HepG2 (cell line): ENCODE results near the gene ATP6V0A1. TPM values are rescaled to one million over a fixed set of nuclear protein-coding genes. Genes with fewer than 3 reads are reported as not detected.

Experiments
- BORCS8-MEF2B ChIP-seq: sonication (generic); formaldehyde crosslinking; IDR thresholded peaks from 2 replicates; pipeline ENCODE4 v1.8.0; 2022; ENCODE audit warnings: mild to moderate bottlenecking, missing genetic modification reagents
- BRD4 ChIP-seq: sonication (generic); formaldehyde crosslinking; IDR thresholded peaks from 2 replicates; pipeline ENCODE4 v1.4.0; 2020; ENCODE audit warnings: missing genetic modification reagents
- CBX2 ChIP-seq, 2 experiments: fragments of 200-600 bp in 1 of 2; sonication (generic); formaldehyde crosslinking in 1 of 2; IDR thresholded peaks; 2 replicates each; pipeline versions ENCODE4 v1.7.0 to v1.8.1; 2018 to 2022; ENCODE audit warnings: low read depth in 2 of 2, low read length in 1 of 2, mild to moderate bottlenecking in 1 of 2, missing genetic modification reagents in 1 of 2
- FOSL2 ChIP-seq: sonication (generic); formaldehyde crosslinking; IDR thresholded peaks from 2 replicates; pipeline ENCODE4 v1.4.0; 2020; ENCODE audit warnings: missing genetic modification reagents
- KDM5B ChIP-seq: sonication (generic); formaldehyde crosslinking; IDR thresholded peaks from 2 replicates; pipeline ENCODE4 v1.4.0; 2020; ENCODE audit warnings: missing genetic modification reagents, mild to moderate bottlenecking, borderline replicate concordance
- KDM6A ChIP-seq: IDR thresholded peaks from 2 replicates; pipeline ENCODE4 v1.6.1; 2016; ENCODE audit warnings: low read depth
- MAFF ChIP-seq: IDR thresholded peaks from 2 replicates; pipeline ENCODE4 v1.6.1; 2011; ENCODE audit warnings: low read depth, low read length, improper control_type of control experiment
- NR1H2 ChIP-seq: sonication (generic); formaldehyde crosslinking; IDR thresholded peaks from 2 replicates; pipeline ENCODE4 v1.8.1; 2022; ENCODE audit warnings: low read depth, missing genetic modification reagents, borderline replicate concordance
- PAX8 ChIP-seq: sonication (generic); formaldehyde crosslinking; IDR thresholded peaks from 2 replicates; pipeline ENCODE4 v1.8.0; 2022; ENCODE audit warnings: mild to moderate bottlenecking, missing genetic modification reagents, borderline replicate concordance
- POLR2A ChIP-seq, 2 experiments: IDR thresholded peaks; 2 replicates each; pipeline ENCODE4 v1.6.1; 2011; ENCODE audit warnings: low read depth in 2 of 2, low read length in 2 of 2, mild to moderate bottlenecking in 1 of 2, moderate library complexity in 1 of 2; ENCODE audit not compliant: insufficient read depth in 1 of 2
- SP5 ChIP-seq: IDR thresholded peaks from 2 replicates; pipeline ENCODE4 v1.6.1; 2016; ENCODE audit warnings: low read depth, borderline replicate concordance
- SRSF4 ChIP-seq: fragments of 200-400 bp; formaldehyde crosslinking; IDR thresholded peaks from one replicate; pipeline ENCODE4 v1.6.1; 2018; ENCODE audit warnings: mild to moderate bottlenecking, low read depth, low read length, moderate library complexity; ENCODE audit not compliant: poor library complexity, severe bottlenecking
- TGIF2 ChIP-seq: IDR thresholded peaks from 2 replicates; pipeline ENCODE4 v1.6.1; 2016; ENCODE audit warnings: control low read depth, missing compliant biosample characterization
- ZBTB7B ChIP-seq: sonication (generic); formaldehyde crosslinking; IDR thresholded peaks from 2 replicates; pipeline ENCODE4 v1.4.0; 2020; ENCODE audit warnings: missing genetic modification reagents
- ZFP36L2 ChIP-seq: sonication (generic); formaldehyde crosslinking; IDR thresholded peaks from 2 replicates; pipeline ENCODE4 v1.4.0; 2020; ENCODE audit warnings: missing genetic modification reagents
- ZMYM4 ChIP-seq: sonication (generic); formaldehyde crosslinking; IDR thresholded peaks from 2 replicates; pipeline ENCODE4 v1.8.1; 2023; ENCODE audit warnings: mild to moderate bottlenecking, missing genetic modification reagents
- ZNF160 ChIP-seq: sonication (generic); formaldehyde crosslinking; IDR thresholded peaks from 2 replicates; pipeline ENCODE4 v1.8.0; 2022; ENCODE audit warnings: mild to moderate bottlenecking, inconsistent platforms, missing genetic modification reagents
- ZNF264 ChIP-seq: sonication (generic); formaldehyde crosslinking; IDR thresholded peaks from 2 replicates; pipeline ENCODE4 v1.4.0; 2020; ENCODE audit warnings: missing genetic modification reagents
- ZNF496 ChIP-seq: sonication (generic); formaldehyde crosslinking; IDR thresholded peaks from 2 replicates; pipeline ENCODE4 v1.8.1; 2023; ENCODE audit warnings: mild to moderate bottlenecking, moderate library complexity, missing genetic modification reagents; ENCODE audit not compliant: insufficient replicate concordance
- ZNF589 ChIP-seq: sonication (generic); formaldehyde crosslinking; conservative IDR thresholded peaks from 2 replicates; pipeline ENCODE4 v1.8.0; 2022; ENCODE audit warnings: mild to moderate bottlenecking, moderate library complexity, missing genetic modification reagents
- ZNF747 ChIP-seq: sonication (generic); formaldehyde crosslinking; IDR thresholded peaks from 2 replicates; pipeline ENCODE4 v1.8.1; 2023; ENCODE audit warnings: missing genetic modification reagents, mild to moderate bottlenecking, borderline replicate concordance
- ZSCAN25 ChIP-seq: sonication (generic); formaldehyde crosslinking; IDR thresholded peaks from 2 replicates; pipeline ENCODE4 v1.8.0; 2022; ENCODE audit warnings: mild to moderate bottlenecking, missing genetic modification reagents
- polyA plus RNA-seq, 8 experiments: library from polyadenylated mRNA; depleted of rRNA in 3 of 8; stranded (reverse) in 7 of 8; unstranded in 1 of 8; fragments of >200 nt; fragmentation: Illumina TruSeq in 4 of 8; extraction: Trizol in 4 of 8; gene quantifications; 2 replicates each; pipeline versions ENCODE4 v1.2.1 to v1.2.3, GENCODE V29; 2011 to 2016; ENCODE audit warnings: low read depth in 4 of 8, missing spikeins in 1 of 8, mixed read lengths in 1 of 8; ENCODE audit not compliant: insufficient read depth in 1 of 8
- total RNA-seq, 5 experiments: library from RNA; depleted of rRNA; stranded (reverse); fragments of >200 nt; fragmentation: Illumina TruSeq; extraction: Trizol; gene quantifications; 2 replicates each; pipeline ENCODE4 v1.2.3, GENCODE V29; 2016; ENCODE audit warnings: low read depth in 1 of 5
- TF ChIP-seq, protein P1 (sequence below): sonication (generic); IDR thresholded peaks from 2 replicates; pipeline ENCODE4 v1.6.1; 2016; ENCODE audit warnings: low read depth, borderline replicate concordance
- TF ChIP-seq, protein P2 (sequence below): sonication (generic); formaldehyde crosslinking; IDR thresholded peaks from 2 replicates; pipeline ENCODE4 v1.4.0; 2020; ENCODE audit warnings: missing genetic modification reagents, borderline replicate concordance
- TF ChIP-seq, protein P3 (sequence below): sonication (generic); formaldehyde crosslinking; IDR thresholded peaks from 2 replicates; pipeline ENCODE4 v1.8.1; 2023; ENCODE audit warnings: mild to moderate bottlenecking, missing genetic modification reagents
- TF ChIP-seq, protein P4 (sequence below): IDR thresholded peaks from 2 replicates; pipeline ENCODE4 v1.6.1; 2016; ENCODE audit warnings: missing biosample characterization, missing genetic modification reagents, low read depth

Gene ATP6V0A1
- total and polyA plus RNA-seq, 2 of the 13 experiments (the other 11 are each of a cell fraction or from before 2014, with no cell fraction given), result 27.9 to 54.1 TPM

DNA sequence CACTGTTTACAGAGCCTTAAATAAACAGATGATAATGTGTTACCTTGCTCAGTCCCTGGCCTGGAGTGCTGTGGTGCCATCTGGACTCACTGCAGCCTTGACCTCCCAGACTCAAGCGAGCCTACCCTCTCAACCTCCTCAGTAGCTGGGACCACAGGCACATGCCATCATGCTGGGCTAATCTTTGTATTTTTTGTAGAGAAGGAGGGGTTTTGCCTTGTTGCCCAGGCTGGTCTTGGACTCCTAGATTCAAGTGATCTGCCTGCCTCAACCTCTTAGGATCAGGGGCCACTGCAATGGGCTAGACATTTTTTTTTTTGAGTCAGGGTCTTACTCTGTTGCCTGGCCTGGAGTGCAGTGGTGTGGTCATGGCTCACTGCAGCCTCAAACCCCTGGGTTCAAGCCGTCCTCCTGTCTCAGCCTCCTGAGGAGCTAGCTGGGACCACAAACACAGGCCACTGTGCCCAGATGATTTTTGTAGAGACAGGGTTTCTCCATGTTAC is 72.3 kb downstream of the ATP6V0A1 start (continued):
- TF ChIP-seq, protein P1, sequence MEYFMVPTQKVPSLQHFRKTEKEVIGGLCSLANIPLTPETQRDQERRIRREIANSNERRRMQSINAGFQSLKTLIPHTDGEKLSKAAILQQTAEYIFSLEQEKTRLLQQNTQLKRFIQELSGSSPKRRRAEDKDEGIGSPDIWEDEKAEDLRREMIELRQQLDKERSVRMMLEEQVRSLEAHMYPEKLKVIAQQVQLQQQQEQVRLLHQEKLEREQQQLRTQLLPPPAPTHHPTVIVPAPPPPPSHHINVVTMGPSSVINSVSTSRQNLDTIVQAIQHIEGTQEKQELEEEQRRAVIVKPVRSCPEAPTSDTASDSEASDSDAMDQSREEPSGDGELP, result peak; percentile 78; the same call in 1 of the 2 replicates
- no peak for TF ChIP-seq SRSF4
- peak; percentile 75 for TF ChIP-seq ZSCAN25 (CRISPR knock-in tag)
- peak; percentile 57 to 61; a peak in 3 of 4 replicates for TF ChIP-seq POLR2A (IDR thresholded peaks at IDR 0.05; ENCODE audit: insufficient read depth in 1 of 2, low read depth in 2 of 2, low read length in 2 of 2)
- TF ChIP-seq ZNF589 (CRISPR knock-in tag), result peak; percentile 80; the same call in 1 of the 2 replicates
- TF ChIP-seq ZBTB7B (CRISPR knock-in tag), result peak; percentile 91
- TF ChIP-seq FOSL2 (CRISPR knock-in tag), result peak; percentile 79
- TF ChIP-seq, protein P2, sequence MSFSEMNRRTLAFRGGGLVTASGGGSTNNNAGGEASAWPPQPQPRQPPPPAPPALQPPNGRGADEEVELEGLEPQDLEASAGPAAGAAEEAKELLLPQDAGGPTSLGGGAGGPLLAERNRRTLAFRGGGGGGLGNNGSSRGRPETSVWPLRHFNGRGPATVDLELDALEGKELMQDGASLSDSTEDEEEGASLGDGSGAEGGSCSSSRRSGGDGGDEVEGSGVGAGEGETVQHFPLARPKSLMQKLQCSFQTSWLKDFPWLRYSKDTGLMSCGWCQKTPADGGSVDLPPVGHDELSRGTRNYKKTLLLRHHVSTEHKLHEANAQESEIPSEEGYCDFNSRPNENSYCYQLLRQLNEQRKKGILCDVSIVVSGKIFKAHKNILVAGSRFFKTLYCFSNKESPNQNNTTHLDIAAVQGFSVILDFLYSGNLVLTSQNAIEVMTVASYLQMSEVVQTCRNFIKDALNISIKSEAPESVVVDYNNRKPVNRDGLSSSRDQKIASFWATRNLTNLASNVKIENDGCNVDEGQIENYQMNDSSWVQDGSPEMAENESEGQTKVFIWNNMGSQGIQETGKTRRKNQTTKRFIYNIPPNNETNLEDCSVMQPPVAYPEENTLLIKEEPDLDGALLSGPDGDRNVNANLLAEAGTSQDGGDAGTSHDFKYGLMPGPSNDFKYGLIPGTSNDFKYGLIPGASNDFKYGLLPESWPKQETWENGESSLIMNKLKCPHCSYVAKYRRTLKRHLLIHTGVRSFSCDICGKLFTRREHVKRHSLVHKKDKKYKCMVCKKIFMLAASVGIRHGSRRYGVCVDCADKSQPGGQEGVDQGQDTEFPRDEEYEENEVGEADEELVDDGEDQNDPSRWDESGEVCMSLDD (CRISPR knock-in tag), result no peak
- peak; percentile 90 for TF ChIP-seq KDM6A (CRISPR knock-in tag)
- TF ChIP-seq KDM5B (CRISPR knock-in tag), result peak; percentile 50; the same call in 1 of the 2 replicates
- no peak for TF ChIP-seq PAX8
- peak; percentile 92 for TF ChIP-seq SP5
- TF ChIP-seq BORCS8-MEF2B (CRISPR knock-in tag), result peak; percentile 41; the same call in 1 of the 2 replicates
- peak; percentile 58 for TF ChIP-seq TGIF2 (CRISPR knock-in tag)
- 0 out of 2 replicates have a peak, but pooled peaks have one; percentile 27 for TF ChIP-seq ZNF264
- no peak for TF ChIP-seq ZFP36L2 (CRISPR knock-in tag)
- no peak for TF ChIP-seq ZNF496 (CRISPR knock-in tag)
- peak; percentile 51 for TF ChIP-seq ZMYM4
- TF ChIP-seq BRD4, result peak; percentile 61; the same call in 1 of the 2 replicates
- no peak; the same call in 1 of the 2 replicates for TF ChIP-seq ZNF160 (CRISPR knock-in tag)
- 0 out of 2 replicates have a peak, but pooled peaks have one; percentile 69 for TF ChIP-seq NR1H2 (CRISPR knock-in tag)
- no peak for TF ChIP-seq CBX2 (IDR thresholded peaks at IDR 0.05; ENCODE audit: low read depth, low read length)
- 0 out of 2 replicates have a peak, but pooled peaks have one; percentile 22 for TF ChIP-seq CBX2 (CRISPR knock-in tag; IDR thresholded peaks at IDR 0.05; ENCODE audit: low read depth)
- TF ChIP-seq MAFF, result no peak
- TF ChIP-seq, protein P3, sequence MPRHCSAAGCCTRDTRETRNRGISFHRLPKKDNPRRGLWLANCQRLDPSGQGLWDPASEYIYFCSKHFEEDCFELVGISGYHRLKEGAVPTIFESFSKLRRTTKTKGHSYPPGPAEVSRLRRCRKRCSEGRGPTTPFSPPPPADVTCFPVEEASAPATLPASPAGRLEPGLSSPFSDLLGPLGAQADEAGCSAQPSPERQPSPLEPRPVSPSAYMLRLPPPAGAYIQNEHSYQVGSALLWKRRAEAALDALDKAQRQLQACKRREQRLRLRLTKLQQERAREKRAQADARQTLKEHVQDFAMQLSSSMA (CRISPR knock-in tag), result peak; percentile 60; the same call in 1 of the 2 replicates
- TF ChIP-seq, protein P4, sequence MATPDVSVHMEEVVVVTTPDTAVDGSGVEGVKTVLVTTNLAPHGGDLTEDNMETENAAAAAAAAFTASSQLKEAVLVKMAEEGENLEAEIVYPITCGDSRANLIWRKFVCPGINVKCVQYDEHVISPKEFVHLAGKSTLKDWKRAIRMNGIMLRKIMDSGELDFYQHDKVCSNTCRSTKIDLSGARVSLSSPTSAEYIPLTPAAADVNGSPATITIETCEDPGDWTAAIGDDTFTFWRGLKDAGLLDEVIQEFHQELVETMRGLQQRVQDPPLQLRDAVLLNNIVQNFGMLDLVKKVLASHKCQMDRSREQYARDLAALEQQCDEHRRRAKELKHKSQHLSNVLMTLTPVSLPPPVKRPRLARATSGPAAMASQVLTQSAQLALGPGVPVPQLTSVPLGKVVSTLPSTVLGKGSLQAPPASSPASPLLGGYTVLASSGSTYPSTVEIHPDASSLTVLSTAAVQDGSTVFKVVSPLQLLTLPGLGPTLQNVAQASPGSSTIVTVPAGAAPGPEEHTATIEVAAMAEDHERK (CRISPR knock-in tag), result no peak
- no peak; the same call in 1 of the 2 replicates for TF ChIP-seq ZNF747
